Activated CD8-positive, alpha-beta T cell treated with anti-CD3 and anti-CD28 coated beads, Interleukin-2, amount 10 ng/mL, durations not matched to agents 7 days and 5 days (primary cell): Measurements from ENCODE around the gene C2CD4C. TPM values are rescaled to one million over a fixed set of nuclear protein-coding genes. Genes with fewer than 3 reads are reported as not detected.

Source experiments
- ATAC-seq: fragments of 150-1000 bp; cut with Tn5 transposase; one replicate; pipeline ENCODE4 v1.10.0; 2021; ENCODE audit warnings: moderate library complexity
- CTCF ChIA-PET: fragments of 350-600 bp; sonication (Branson Sonifier 250); formaldehyde crosslinking; loops from one replicate; lab custom pipeline; 2021; ENCODE audit warnings: antibody characterized with exemption; lab: Charles Lee
- POLR2A ChIA-PET: fragments of 350-600 bp; sonication (Branson Sonifier 250); formaldehyde crosslinking; loops from one replicate; lab custom pipeline; 2021; ENCODE audit warnings: antibody characterized with exemption; lab: Charles Lee
- DNase-seq: peaks from one replicate; pipeline ENCODE4 v3.0.0-alpha.2; 2020
- H3K27ac Mint-ChIP-seq: one replicate; pipeline ENCODE4 v1.8.0; 2021; ENCODE audit warnings: mild to moderate bottlenecking, mixed read lengths
- H3K27me3 Mint-ChIP-seq: one replicate; pipeline ENCODE4 v1.8.0; 2021; ENCODE audit warnings: low read depth, mixed read lengths
- H3K36me3 Mint-ChIP-seq: one replicate; pipeline ENCODE4 v1.8.0; 2021; ENCODE audit warnings: low read depth, mixed read lengths
- H3K4me1 Mint-ChIP-seq: one replicate; pipeline ENCODE4 v1.8.0; 2021; ENCODE audit warnings: low read depth, mixed read lengths
- H3K4me3 Mint-ChIP-seq: one replicate; pipeline ENCODE4 v1.8.0; 2021; ENCODE audit warnings: mild to moderate bottlenecking, mixed read lengths
- H3K9me3 Mint-ChIP-seq: one replicate; pipeline ENCODE4 v1.8.0; 2022; ENCODE audit warnings: mixed read lengths; ENCODE audit not compliant: insufficient read depth
- total RNA-seq, 2 experiments: library from RNA; stranded (reverse); gene quantifications; one replicate each; pipeline ENCODE4 v1.2.3, GENCODE V29; 2021

The C2CD4C gene
- total RNA-seq, 2 experiments from 2014 or later, result not detected

DNA sequence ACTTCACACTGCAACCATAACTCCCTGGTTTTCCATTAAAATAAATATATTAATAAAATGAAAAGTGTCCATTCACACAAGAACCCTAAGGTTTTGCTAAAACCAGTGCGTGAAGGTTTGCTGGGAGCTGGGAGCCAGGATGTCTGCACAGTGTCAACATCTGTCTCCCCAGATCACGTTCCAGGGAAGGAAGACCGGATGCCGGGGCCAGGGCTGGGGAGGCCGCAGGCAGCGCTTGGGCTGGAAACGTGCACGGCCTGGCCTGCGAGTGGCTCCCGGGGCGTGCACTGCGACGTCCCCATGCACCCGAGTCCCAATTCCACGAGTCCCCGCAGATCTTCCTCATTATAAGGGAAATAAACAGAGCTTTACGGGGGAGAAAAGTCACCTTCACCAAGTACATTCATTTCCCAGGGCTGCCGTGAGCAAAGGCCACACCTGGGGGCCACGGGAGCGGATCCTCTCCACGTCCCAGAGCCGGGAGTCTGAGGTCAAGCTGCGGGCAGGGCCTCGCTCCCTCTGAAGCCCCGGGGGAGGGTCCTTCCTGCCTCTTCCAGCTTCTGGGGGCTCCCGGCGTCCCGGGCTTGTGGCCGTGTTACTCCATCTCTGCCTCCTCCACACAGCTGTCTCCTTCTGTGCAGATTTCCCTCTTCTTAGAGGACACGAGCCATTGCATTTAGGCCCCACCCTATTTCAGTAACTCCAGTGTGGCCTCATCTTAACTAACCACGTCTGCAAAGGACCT is 39.0 kb upstream of the C2CD4C start:
- no peak for DNase-seq
- POLR2A ChIA-PET, result no interaction called here
- Mint-ChIP-seq H3K9me3 (no peaks in the 10 kb centered on the region), H3K36me3 (no peaks in the 10 kb centered on the region), H3K4me3 (no peak overlapping the region), H3K27ac (no peak overlapping the region), H3K27me3 (no peaks in the 10 kb centered on the region), H3K4me1 (no peaks in the 10 kb centered on the region)
- ATAC-seq, result no peak
- CTCF ChIA-PET, result no interaction called here

DNA sequence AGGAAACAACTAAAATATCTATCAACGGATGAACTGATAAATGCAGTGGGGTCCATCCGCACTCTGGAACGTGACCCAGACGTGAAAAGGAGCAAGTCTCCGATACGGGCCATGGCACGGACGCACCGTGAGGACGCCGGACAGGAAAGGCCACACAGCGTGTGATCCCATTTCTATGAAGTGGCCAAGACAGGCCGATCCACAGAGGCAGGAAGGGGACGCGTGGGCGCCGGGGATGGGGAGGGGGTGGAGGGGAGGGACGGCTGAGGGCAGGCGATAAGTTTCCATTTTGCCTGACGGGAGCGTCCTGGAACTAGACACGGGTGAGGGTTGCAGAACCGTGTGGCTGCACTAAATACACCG is 38.1 kb upstream of the C2CD4C start:
- H3K36me3 Mint-ChIP-seq, result no peaks in the 10 kb centered on the region
- no peak for DNase-seq
- no peaks in the 10 kb centered on the region for H3K4me1 Mint-ChIP-seq
- H3K27ac Mint-ChIP-seq, result no peak overlapping the region
- ATAC-seq, result no peak
- CTCF ChIA-PET, result no interaction called here
- H3K4me3 Mint-ChIP-seq, result no peak overlapping the region
- H3K9me3 Mint-ChIP-seq, result no peaks in the 10 kb centered on the region
- H3K27me3 Mint-ChIP-seq, result no peaks in the 10 kb centered on the region
- POLR2A ChIA-PET, result no interaction called here

DNA sequence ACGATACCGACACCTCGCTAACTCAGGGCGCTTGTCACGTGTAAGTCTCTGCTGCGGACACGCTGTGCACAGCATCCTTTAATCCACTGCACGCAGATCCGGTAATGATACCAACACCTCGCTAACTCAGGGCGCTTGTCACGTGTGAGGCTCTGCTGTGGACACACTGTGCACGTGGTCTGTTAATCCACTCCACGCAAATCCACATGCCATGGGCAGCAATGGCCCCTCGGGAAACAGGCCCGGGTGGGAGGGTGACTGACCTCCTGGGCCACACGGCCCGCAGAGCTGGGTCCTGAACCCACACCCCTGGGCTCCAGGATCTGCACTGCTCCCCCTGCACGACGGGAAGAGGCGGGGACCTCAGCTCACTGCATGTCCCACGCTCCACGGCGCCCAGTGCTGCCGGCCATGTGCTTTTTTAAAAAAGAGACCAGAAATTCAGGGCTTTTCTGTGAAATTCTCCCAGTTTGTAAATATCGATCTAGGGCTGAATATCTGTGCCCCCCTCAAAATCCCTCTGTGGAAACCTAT is 35.8 kb upstream of the C2CD4C start:
- POLR2A ChIA-PET, result no interaction called here
- Mint-ChIP-seq H3K4me1 (no peaks in the 10 kb centered on the region), H3K36me3 (no peaks in the 10 kb centered on the region)

DNA sequence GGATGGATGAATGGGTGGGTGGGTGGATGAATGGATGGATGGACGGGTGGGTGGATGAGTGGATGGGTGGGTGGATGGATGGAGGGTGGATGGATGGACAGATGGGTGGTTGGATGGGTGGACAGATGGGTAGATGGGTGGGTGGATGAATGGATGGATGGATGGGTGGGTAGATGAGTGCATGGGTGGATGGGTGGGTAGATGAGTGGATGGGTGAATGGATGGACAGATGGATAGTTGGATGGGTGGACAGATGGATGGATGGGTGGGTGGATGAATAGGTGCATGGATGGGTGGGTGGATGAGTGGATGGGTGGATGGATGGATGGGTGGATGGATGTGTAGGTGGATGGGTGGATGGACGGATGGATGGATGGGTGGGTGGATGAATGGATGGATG is 34.1 kb upstream of the C2CD4C start:
- H3K4me1 Mint-ChIP-seq, result no peaks in the 10 kb centered on the region
- DNase-seq (no peak), ATAC-seq (no peak)
- H3K27me3 Mint-ChIP-seq, result no peaks in the 10 kb centered on the region
- no peaks in the 10 kb centered on the region for H3K36me3 Mint-ChIP-seq
- H3K4me3 Mint-ChIP-seq, result no peak overlapping the region
- POLR2A ChIA-PET, result no interaction called here
- no peak overlapping the region for H3K27ac Mint-ChIP-seq
- no peaks in the 10 kb centered on the region for H3K9me3 Mint-ChIP-seq
- CTCF ChIA-PET, result no interaction called here

More for the DNA sequence above, 35.8 kb upstream of the C2CD4C start:
- ATAC-seq (no peak), DNase-seq (no peak)
- CTCF ChIA-PET, result no interaction called here
- Mint-ChIP-seq H3K9me3 (no peaks in the 10 kb centered on the region), H3K27ac (no peak overlapping the region), H3K27me3 (no peaks in the 10 kb centered on the region), H3K4me3 (no peak overlapping the region)

DNA sequence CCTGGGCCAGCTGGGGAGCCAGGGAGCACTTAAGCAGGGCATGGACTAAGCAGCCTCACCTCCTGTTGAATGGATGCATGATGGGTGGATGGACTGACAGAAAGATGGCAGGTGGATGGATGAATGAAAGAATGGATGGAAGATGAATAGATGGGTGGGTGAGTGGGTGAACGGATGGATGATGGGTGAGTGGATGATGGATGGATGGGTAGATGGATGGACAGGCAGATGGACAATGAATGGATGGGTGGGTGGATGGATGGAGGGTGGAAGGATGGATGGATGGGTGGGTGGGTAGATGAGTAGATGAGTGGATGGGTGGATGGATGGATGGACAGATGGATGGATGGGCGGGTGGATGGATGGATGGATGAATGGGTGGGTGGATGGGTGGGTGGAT is 33.1 kb upstream of the C2CD4C start:
- H3K4me1 Mint-ChIP-seq, result no peaks in the 10 kb centered on the region
- H3K27me3 Mint-ChIP-seq, result no peaks in the 10 kb centered on the region
- ChIA-PET POLR2A (no interaction called here), CTCF (no interaction called here)
- H3K36me3 Mint-ChIP-seq, result no peaks in the 10 kb centered on the region
- ATAC-seq (no peak), DNase-seq (no peak)
- H3K9me3 Mint-ChIP-seq, result no peaks in the 10 kb centered on the region
- no peak overlapping the region for H3K4me3 Mint-ChIP-seq
- H3K27ac Mint-ChIP-seq, result no peak overlapping the region

DNA sequence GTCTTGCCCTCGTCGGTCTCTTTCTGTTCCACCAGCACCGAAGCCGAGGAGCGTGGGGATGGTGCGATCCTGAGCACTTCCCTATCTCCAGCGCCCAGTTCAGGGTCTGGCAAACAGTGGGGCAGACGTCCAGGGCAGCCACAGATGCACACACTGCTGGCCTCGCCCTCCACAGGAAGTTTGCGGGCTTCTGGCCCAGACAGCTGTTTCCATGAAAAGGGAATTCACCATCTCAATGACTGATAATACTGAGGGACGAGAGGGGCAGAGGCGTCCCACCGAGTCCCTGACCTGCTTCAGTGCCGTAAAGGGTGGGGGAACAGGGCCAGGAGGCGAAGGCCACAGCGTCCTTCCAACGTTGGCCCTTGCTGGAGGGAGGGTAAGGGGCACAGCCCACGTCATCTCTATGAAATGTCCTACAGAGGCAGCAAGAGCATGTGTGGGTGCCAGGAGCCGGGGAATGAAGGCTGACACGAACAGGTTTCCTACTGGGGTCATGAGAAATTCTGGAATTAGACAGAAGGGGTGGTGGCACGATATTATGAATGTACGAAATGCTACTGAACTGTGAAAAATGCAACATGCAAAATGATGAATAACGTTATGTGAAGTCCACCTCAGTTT is 32.4 kb upstream of the C2CD4C start:
- ATAC-seq (no peak), DNase-seq (no peak)
- Mint-ChIP-seq H3K36me3 (no peaks in the 10 kb centered on the region), H3K4me1 (no peaks in the 10 kb centered on the region), H3K27ac (no peak overlapping the region), H3K4me3 (no peak overlapping the region), H3K9me3 (no peaks in the 10 kb centered on the region), H3K27me3 (no peaks in the 10 kb centered on the region)
- ChIA-PET POLR2A (no interaction called here), CTCF (no interaction called here)

DNA sequence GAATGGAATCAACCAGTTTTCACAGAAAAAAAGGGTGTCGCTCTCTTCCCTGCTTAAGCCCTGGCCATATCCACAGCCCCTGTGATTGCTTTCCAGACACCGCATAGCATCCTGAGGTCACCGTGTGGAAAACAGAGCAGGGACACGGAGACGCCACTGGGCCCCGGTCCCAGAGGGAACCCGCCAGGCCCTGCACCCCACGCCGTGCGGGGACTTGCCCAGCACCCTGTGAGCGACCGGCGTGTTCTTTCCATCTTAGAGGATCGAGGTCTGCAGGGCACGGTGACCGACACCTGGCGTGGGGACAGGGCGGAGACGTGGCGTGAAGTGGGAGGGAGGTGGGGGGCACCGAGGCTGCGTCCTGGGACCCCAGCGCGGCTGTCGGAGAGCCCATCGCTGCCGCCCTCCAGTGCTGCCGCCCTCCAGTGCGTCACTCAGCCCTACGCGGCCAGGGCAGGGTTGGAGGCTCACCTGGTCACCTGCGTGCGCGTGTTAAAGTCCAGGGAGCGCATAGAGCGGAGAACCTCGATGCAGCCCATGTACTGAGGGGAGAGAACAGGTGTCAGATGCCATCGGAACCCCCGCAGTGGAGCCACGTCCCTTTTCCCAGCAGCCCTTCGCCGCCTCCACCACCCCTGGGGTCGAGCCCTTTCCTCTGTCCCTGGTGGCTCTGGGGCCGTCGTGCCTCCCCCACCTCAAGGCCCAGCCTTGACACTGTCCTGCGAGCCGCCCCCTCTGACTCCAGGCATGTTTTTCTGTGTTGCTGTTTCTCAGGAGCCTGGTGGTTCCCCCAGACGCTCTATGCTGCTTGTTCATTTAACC is 31.7 kb upstream of the C2CD4C start:
- no peaks in the 10 kb centered on the region for H3K9me3 Mint-ChIP-seq
- H3K27ac Mint-ChIP-seq, result no peak overlapping the region
- no peak overlapping the region for H3K4me3 Mint-ChIP-seq
- no peaks in the 10 kb centered on the region for H3K36me3 Mint-ChIP-seq
- H3K27me3 Mint-ChIP-seq, result no peaks in the 10 kb centered on the region
- CTCF ChIA-PET, result no interaction called here
- POLR2A ChIA-PET, result no interaction called here
- DNase-seq, result no peak
- no peaks in the 10 kb centered on the region for H3K4me1 Mint-ChIP-seq
- ATAC-seq, result no peak

DNA sequence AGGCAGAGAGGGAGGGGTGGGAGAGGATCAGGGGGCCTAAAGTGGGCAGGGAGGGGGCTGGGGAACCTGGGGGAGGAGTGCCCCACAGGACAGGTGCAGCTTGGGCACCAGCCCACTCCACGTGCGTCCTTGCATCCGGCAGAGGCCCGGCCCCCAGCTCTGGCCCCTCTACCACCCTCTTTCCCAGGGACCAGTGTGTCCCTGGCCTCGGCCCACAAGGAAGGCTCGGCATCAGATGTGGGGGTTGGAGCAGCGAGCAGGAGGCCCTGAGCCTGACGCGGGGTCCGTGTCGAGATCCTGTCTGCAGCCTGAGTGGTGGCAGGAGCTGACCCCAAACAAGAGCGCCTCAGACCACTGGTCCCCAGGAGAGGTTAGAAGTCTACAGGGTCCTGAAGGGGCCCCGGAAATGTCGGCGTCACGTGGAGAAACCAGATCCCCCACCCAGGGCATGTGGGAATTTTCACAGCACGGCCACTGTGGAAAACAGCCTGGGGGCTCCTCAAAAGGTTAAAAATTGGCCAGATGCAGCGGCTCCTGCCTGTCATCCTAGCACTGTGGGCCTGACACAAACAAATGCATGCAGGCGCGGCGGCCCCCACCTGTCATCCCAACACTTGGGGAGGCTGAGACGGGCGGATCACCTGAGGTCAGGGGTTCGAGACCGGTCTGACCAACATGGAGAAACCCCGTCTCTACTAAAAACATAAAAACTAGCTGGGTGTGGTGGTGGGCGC is 30.4 kb upstream of the C2CD4C start:
- ChIA-PET POLR2A (no interaction called here), CTCF (no interaction called here)
- DNase-seq (no peak), ATAC-seq (no peak)
- Mint-ChIP-seq H3K4me3 (no peak overlapping the region), H3K36me3 (no peaks in the 10 kb centered on the region), H3K4me1 (no peaks in the 10 kb centered on the region), H3K27me3 (no peaks in the 10 kb centered on the region), H3K27ac (no peak overlapping the region), H3K9me3 (no peaks in the 10 kb centered on the region)

DNA sequence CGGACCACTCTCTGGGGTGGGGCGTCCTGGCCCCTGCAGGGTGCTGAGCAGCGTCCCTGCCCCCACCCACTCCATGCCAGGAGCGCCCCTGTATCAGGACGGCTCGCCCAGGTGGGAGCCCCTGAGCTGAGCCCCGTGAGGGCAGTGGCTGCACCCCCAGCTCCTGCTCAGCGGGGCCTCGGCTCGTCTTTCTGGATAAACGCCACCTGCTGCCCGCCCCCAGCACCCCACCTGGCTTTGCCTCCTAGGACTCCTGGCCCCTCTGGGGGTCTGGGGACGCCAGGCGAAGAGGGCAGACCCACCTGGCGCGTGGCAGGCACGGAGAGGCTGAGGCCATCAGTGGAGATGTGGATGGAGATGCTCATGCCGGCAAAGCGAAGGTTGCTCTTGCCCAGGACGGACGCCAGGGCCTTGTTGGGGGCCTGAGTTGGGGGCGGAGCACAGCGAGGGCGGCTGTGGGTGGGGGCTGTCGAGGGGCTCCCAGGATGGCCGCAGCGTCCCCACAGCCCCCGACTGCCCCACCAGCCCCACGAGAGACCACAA is 29.5 kb upstream of the C2CD4C start:
- no peak for ATAC-seq
- Mint-ChIP-seq H3K4me1 (no peaks in the 10 kb centered on the region), H3K4me3 (no peak overlapping the region), H3K9me3 (no peaks in the 10 kb centered on the region), H3K36me3 (no peaks in the 10 kb centered on the region), H3K27me3 (no peaks in the 10 kb centered on the region), H3K27ac (no peak overlapping the region)
- POLR2A ChIA-PET, result no interaction called here
- CTCF ChIA-PET, result no interaction called here
- no peak for DNase-seq

DNA sequence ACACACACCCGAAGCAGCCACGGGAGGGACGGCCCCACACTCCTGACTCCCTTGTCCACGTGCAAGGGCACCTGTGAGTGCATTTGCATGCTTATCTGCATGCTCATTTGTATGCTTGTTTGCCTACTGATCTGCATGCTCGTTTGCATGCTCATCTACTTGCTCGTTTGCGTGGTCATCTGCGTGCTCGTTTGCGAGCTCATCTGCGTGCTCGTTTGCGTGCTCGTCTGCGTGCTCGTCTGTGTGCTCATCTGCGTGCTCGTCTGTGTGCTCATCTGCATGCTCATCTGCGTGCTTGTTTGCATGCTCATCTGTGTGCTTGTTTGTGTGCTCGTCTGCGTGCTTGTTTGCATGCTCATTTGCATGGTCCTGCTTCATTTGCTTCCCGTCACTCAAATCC is 28.1 kb upstream of the C2CD4C start:
- no peak for ATAC-seq
- CTCF ChIA-PET, result no interaction called here
- Mint-ChIP-seq H3K4me1 (no peaks in the 10 kb centered on the region), H3K27me3 (no peaks in the 10 kb centered on the region), H3K36me3 (no peaks in the 10 kb centered on the region), H3K9me3 (no peaks in the 10 kb centered on the region), H3K27ac (no peak overlapping the region), H3K4me3 (no peak overlapping the region)
- POLR2A ChIA-PET, result no interaction called here
- no peak for DNase-seq

DNA sequence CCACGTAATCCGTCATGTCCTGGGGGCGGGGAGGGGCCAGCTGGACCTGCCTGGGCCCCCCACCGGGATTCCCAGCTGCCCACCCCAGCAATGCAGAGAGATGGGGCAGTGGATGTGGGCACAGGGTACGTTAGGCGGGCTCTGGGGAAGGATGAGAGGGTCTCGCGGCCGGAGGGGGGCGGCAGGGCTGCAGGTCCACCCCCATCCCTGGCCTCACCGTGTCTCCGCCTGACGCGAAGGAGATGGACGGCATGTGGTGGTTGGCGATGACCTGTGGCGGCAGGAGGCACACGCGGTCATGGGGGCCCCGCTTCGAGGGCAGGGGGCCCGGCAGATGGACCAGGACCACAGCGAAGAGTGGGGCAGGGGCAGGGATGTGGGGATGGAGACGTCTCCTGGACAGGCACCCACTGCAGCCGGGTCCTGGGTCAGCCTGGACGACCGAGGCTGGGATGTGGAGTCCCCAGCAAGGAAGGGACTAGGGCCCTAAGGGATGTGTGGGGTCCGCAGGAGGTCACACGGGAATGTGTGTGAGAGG is 27.5 kb upstream of the C2CD4C start:
- ChIA-PET POLR2A (no interaction called here), CTCF (no interaction called here)
- Mint-ChIP-seq H3K27me3 (no peaks in the 10 kb centered on the region), H3K9me3 (no peaks in the 10 kb centered on the region), H3K27ac (no peak overlapping the region), H3K36me3 (no peaks in the 10 kb centered on the region), H3K4me1 (no peaks in the 10 kb centered on the region), H3K4me3 (no peak overlapping the region)
- ATAC-seq (no peak), DNase-seq (no peak)
